Measurements from ENCODE around the gene MAGEA8.
"Not testable (repeated sequence)": the region's sequence is repeated elsewhere in the genome, so short reads cannot be mapped to it uniquely, and the experiment has no call there.

GRCh38 chrX:149923836-149924235 is 42.9 kb downstream of the MAGEA8 start:
- TF ChIP-seq DPF2 (IDR thresholded peaks at IDR 0.05); ZNF133 (CRISPR knock-in tag; IDR thresholded peaks at IDR 0.05); HBP1 (CRISPR knock-in tag; IDR thresholded peaks at IDR 0.05); RBBP5 (IDR thresholded peaks at IDR 0.05; ENCODE audit: borderline replicate concordance, insufficient read depth, low read length, poor library complexity, severe bottlenecking); CTCF (IDR thresholded peaks at IDR 0.05 in 2 of 3, conservative IDR thresholded peaks at IDR 0.05 in 1 of 3; ENCODE audit: insufficient read depth in 2 of 3, low read depth in 1 of 3, low read length in 3 of 3); HNRNPK (IDR thresholded peaks at IDR 0.05; ENCODE audit: low read depth, low read length, poor library complexity, severe bottlenecking); USF2 (CRISPR knock-in tag; IDR thresholded peaks at IDR 0.05); ZBTB2 (IDR thresholded peaks at IDR 0.05); PCBP1 (IDR thresholded peaks at IDR 0.05; ENCODE audit: low read depth, low read length, poor library complexity, severe bottlenecking); CHD2 (IDR thresholded peaks at IDR 0.05; ENCODE audit: low read depth, low read length); RCOR1 (IDR thresholded peaks at IDR 0.05; ENCODE audit: borderline replicate concordance in 1 of 2, low read depth in 2 of 2, low read length in 2 of 2): not testable (repeated sequence)

Measured in K562 (cell line).